Osteocyte (in vitro differentiated cells): ENCODE data around the gene MFSD2B. TPM values are rescaled to one million over a fixed set of nuclear protein-coding genes. Genes with fewer than 3 reads are reported as not detected.
"Not testable (repeated sequence)": the region's sequence is repeated elsewhere in the genome, so short reads cannot be mapped to it uniquely, and the experiment has no call there.

Source experiments
- DNase-seq: peaks from one replicate; pipeline ENCODE4 v3.0.0; 2021; ENCODE audit warnings: mixed read lengths; ENCODE audit not compliant: unreplicated experiment; ENCODE audit errors: extremely low spot score
- H3K27ac Mint-ChIP-seq: one replicate; pipeline ENCODE4 v1.8.0; 2021; ENCODE audit warnings: mild to moderate bottlenecking, mixed read lengths; ENCODE audit not compliant: unreplicated experiment
- H3K27me3 Mint-ChIP-seq: one replicate; pipeline ENCODE4 v1.8.0; 2021; ENCODE audit warnings: mixed read lengths; ENCODE audit not compliant: unreplicated experiment
- H3K36me3 Mint-ChIP-seq: one replicate; pipeline ENCODE4 v1.8.0; 2021; ENCODE audit warnings: mixed read lengths; ENCODE audit not compliant: unreplicated experiment
- H3K4me1 Mint-ChIP-seq: one replicate; pipeline ENCODE4 v1.8.0; 2021; ENCODE audit warnings: mixed read lengths; ENCODE audit not compliant: unreplicated experiment
- H3K4me3 Mint-ChIP-seq: one replicate; pipeline ENCODE4 v1.8.0; 2021; ENCODE audit warnings: mild to moderate bottlenecking, moderate library complexity, mixed read lengths; ENCODE audit not compliant: unreplicated experiment
- H3K9me3 Mint-ChIP-seq: one replicate; pipeline ENCODE4 v1.8.0; 2021; ENCODE audit warnings: mixed read lengths; ENCODE audit not compliant: unreplicated experiment
- total RNA-seq: library from RNA; stranded (reverse); gene quantifications from 2 replicates; pipeline ENCODE4 v1.2.1, GENCODE V29; 2021
- TF ChIP-seq, protein P1 (sequence below): fragments of 200-600 bp; sonication (generic); IDR thresholded peaks from 2 replicates; pipeline ENCODE4 v1.5.0; 2021; ENCODE audit warnings: antibody characterized with exemption, mild to moderate bottlenecking, moderate library complexity

Gene MFSD2B
- total RNA-seq, 1 donor from 2014 or later = not detected

DNA sequence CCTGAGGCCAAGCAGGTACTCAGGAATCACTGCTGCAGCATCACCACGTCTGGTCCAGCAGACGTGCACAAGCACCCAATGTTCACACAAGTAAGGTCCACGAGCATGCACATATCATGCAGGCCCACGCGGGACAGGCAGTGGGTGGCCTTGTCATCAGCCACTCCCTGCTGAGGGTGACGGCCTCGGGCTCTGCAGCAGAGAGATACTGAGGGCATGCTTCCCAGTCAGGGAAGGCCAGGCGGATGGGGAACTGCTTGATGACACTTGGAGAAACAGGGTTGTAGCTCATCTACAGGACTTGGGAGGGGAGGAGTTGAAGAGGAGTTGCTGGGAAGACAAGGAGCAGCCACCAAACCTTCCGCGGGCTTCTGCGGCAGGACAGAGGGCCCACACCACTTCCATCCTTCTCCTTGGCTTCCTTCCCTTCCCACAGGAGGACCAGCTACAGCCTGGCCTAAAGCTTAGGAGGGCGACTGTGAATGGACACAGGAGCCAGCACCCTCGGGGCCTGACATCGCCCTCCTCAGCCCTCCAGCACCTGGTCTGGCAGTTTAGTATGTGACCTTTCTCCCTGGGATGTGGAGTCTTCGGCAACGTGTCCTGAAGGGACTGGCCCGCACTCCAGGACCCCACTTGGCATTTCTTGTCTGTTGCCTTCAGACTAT is 15.2 kb downstream of the MFSD2B start:
- DNase-seq = no peak
- TF ChIP-seq, protein P1, sequence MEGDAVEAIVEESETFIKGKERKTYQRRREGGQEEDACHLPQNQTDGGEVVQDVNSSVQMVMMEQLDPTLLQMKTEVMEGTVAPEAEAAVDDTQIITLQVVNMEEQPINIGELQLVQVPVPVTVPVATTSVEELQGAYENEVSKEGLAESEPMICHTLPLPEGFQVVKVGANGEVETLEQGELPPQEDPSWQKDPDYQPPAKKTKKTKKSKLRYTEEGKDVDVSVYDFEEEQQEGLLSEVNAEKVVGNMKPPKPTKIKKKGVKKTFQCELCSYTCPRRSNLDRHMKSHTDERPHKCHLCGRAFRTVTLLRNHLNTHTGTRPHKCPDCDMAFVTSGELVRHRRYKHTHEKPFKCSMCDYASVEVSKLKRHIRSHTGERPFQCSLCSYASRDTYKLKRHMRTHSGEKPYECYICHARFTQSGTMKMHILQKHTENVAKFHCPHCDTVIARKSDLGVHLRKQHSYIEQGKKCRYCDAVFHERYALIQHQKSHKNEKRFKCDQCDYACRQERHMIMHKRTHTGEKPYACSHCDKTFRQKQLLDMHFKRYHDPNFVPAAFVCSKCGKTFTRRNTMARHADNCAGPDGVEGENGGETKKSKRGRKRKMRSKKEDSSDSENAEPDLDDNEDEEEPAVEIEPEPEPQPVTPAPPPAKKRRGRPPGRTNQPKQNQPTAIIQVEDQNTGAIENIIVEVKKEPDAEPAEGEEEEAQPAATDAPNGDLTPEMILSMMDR = no peak
- Mint-ChIP-seq H3K36me3 (peaks cover 24% of the 10 kb centered on the region), H3K27me3 (no peaks in the 10 kb centered on the region), H3K4me3 (no peak overlapping the region), H3K27ac (no peak overlapping the region), H3K4me1 (peaks cover 2% of the 10 kb centered on the region), H3K9me3 (no peaks in the 10 kb centered on the region)

DNA sequence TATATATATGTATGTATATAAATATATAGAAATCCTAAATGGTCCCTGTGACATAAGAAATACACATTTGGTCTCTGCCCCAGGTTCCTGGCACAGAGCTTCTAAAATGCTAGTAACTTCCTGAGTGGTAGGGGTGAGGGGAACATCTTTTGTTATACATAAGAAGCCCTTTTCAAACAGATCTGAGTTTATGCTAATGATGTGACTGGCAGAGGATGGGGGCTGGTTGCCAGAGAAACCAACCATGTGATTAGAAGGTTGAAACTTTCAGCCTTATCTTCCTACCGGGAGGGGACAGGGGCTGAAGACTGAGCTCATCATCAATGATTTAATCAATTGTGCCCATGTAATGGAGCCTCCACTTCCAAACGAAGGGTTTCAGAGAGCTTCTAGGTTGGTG is 16.3 kb downstream of the MFSD2B start:
- no peak overlapping the region for H3K4me3 Mint-ChIP-seq
- peaks cover 4% of the 10 kb centered on the region for H3K4me1 Mint-ChIP-seq
- no peaks in the 10 kb centered on the region for H3K9me3 Mint-ChIP-seq
- DNase-seq = no peak
- H3K36me3 Mint-ChIP-seq = peaks cover 30% of the 10 kb centered on the region
- no peak overlapping the region for H3K27ac Mint-ChIP-seq
- TF ChIP-seq, protein P1 = no peak
- no peaks in the 10 kb centered on the region for H3K27me3 Mint-ChIP-seq

DNA sequence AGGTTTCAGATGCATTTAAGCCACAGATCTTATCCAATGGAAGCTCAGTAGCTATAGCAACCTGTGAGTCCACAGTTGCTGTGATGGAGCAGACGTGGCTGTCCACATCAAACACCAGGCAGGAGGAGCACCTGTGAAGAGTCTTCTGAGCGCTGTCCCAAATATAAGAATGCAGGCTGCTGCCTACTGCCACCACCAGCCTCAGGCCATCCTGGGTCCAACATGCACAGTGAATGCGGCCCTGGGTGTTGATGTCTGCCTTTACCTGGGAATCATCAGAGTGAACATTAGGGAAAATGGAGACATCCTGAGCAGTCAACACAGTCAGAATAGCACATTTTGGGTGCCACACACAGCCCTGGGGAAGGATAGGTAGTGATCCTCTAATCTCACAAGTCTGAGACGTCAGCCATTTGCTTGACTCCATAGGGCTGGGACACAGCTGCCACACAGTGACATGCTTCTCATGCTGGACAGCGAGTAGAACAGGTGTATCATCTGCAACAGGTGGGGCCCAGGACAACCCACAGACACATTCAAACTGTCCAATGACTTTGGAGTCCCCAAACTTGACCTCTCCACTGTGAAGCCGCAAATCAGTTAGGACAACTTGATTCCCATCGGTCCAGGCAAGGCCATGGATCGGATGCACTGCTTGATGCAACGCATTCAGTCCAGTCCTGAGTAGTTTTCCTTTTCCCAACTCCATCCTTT is 29.1 kb downstream of the MFSD2B start:
- Mint-ChIP-seq H3K4me1 (peaks cover 9% of the 10 kb centered on the region), H3K36me3 (peaks cover 16% of the 10 kb centered on the region), H3K27ac (no peak overlapping the region), H3K4me3 (no peak overlapping the region), H3K9me3 (no peaks in the 10 kb centered on the region), H3K27me3 (no peaks in the 10 kb centered on the region)
- TF ChIP-seq, protein P1 = no peak
- no peak for DNase-seq

DNA sequence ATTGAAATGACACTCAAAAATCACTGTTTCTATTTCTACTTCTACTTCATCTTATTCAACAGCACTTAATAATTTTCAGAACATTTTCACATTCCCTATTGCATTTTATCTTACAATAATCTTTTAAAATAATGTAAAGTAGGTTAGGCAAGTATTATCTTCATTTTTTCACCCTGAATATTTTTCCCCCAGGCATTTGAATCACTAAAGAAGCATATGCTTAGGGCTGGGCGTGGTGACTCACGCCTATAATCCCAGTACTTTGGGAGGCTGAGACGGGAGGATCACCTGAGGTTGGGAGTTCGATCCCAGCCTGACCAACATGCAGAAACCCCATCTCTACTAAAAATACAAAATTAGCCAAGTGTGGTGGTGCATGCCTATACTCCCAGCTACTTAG is 30.6 kb downstream of the MFSD2B start:
- no peak for DNase-seq
- Mint-ChIP-seq H3K27me3 (no peaks in the 10 kb centered on the region), H3K27ac (no peak overlapping the region), H3K9me3 (no peaks in the 10 kb centered on the region), H3K36me3 (peaks cover 14% of the 10 kb centered on the region), H3K4me1 (peaks cover 10% of the 10 kb centered on the region), H3K4me3 (no peak overlapping the region)
- TF ChIP-seq, protein P1 = no peak

DNA sequence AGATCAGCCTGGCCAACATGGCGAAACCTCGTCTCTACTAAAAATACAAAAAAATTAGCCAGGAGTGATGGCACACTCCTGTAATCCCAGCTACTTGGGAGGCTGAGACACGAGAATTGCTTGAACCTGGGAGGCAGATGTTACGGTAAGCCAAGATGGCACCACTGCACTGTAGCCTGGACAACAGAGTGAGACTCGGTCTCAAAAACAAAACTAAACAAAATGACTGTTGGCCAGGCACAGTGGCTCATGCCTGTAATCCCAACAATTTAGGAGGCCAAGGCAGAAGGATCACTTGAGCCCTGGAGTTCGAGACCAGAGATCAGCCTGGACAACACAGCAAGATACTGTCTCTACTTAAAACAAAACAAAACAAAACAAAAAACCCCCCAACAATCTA is 33.2 kb downstream of the MFSD2B start:
- H3K27me3 Mint-ChIP-seq, H3K9me3 Mint-ChIP-seq, DNase-seq, H3K4me3 Mint-ChIP-seq, H3K36me3 Mint-ChIP-seq, H3K27ac Mint-ChIP-seq: not testable (repeated sequence)
- H3K4me1 Mint-ChIP-seq = peaks cover 18% of the 10 kb centered on the region
